DMS 273 treated with DMSO at 0.1 percent for 48 hours (cell line): ENCODE data around the gene TNFRSF25.
"Not testable (repeated sequence)": the region's sequence is repeated elsewhere in the genome, so short reads cannot be mapped to it uniquely, and the experiment has no call there.

ENCODE experiments used
- DNase-seq: peaks from one replicate; lab custom pipeline; 2025; lab: John Stamatoyannopoulos, UW

Gene TNFRSF25

DNA sequence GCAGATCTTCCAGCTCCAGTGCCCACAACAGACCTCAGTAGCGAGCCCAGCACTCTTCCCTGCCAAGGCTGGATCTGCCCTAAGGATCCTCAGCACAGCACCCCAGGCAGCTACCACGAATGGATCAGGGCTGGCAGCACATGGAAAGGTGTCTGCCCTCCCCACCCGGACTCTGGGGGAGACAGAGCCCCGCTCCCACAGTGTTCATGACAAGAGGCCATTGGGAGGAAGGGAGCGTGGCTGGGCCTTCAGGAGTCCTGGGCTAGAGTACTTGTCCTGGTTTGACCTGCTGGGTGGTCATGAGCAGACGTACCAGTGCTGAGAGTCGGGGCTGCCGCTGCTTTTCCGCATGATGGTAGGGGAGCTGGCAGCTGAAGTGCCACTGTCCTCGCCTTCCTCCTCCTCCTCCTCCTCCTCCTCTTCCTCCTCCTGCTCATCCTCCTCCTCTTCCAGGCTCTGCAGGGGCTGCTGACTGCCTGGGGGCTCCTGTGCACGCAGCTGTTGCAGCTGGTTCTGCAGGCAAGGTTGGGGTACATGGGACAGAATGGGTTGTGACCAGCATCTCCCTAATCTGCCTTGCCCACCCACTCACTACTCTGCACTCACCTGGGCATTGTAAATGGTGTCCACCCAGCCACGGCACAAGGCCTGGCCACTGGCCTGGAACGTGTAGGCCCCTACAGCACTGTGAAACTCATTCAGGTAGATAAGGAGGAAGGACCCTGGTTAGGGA, 2.9 kb upstream of the TNFRSF25 start:
- no peak for DNase-seq

DNA sequence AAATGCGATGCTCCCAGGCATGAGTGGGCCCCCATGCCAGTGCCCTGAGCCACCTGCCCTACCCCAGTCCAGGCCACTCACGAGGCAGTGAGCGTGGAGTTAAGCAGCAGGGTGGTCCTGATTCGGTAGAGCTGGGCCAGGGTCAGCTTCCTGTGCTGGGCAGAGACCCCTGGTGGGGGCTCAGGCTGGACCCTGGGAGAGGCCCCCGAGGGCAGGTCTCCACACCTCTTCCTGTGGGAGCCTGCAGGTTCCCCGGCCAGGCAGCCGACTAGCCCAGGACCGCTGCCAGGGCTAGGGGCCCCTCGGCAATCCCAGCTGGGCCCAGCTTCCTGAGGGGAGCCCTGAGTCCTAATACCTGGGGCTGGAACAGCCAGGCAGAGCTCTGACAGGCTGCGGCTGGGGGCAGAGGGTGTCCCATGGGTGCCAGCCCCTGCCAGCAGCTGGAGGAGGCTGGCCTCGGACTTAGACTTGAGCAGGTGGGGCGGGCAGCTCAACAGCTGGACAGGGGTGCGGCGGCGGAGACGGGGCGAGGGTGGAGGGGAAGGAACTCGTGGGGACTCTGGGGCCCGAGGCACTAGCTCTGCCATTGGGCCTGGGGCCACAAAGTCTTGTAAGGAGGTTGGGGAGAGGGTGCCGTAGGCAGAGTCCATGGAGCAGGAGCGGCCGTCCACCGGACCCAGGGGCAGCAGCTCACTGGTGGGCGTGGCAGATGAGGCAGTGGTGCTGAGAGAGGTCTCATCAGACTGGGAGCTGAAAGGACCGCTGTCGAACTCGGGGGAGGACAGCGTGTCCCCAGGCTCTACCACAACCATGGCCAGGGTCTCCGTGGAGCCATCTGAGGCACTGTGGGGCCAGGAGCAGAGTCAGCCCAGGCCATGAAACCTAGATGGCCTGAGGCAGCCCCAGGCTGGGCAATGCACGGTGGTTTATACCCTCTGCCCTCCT, 2.0 kb upstream of the TNFRSF25 start:
- DNase-seq: no peak

GRCh38 chr1:6467224-6467623, 1.3 kb upstream of the TNFRSF25 start:
- DNase-seq: no peak

- no peak for DNase-seq
These were observed 778 bp upstream of the TNFRSF25 start for GRCh38 chr1:6466751-6467150.

GRCh38 chr1:6465461-6466005, 440 bp downstream of the TNFRSF25 start:
- DNase-seq: no peak

GRCh38 chr1:6464915-6465314, 1.1 kb downstream of the TNFRSF25 start:
- no peak for DNase-seq

GRCh38 chr1:6464514-6464836, 1.5 kb downstream of the TNFRSF25 start:
- DNase-seq: no peak

- no peak for DNase-seq
These were observed 2.9 kb downstream of the TNFRSF25 start for GRCh38 chr1:6463120-6463412.

- DNase-seq: no peak
These were observed 3.4 kb downstream of the TNFRSF25 start for GRCh38 chr1:6462412-6463119.

DNA sequence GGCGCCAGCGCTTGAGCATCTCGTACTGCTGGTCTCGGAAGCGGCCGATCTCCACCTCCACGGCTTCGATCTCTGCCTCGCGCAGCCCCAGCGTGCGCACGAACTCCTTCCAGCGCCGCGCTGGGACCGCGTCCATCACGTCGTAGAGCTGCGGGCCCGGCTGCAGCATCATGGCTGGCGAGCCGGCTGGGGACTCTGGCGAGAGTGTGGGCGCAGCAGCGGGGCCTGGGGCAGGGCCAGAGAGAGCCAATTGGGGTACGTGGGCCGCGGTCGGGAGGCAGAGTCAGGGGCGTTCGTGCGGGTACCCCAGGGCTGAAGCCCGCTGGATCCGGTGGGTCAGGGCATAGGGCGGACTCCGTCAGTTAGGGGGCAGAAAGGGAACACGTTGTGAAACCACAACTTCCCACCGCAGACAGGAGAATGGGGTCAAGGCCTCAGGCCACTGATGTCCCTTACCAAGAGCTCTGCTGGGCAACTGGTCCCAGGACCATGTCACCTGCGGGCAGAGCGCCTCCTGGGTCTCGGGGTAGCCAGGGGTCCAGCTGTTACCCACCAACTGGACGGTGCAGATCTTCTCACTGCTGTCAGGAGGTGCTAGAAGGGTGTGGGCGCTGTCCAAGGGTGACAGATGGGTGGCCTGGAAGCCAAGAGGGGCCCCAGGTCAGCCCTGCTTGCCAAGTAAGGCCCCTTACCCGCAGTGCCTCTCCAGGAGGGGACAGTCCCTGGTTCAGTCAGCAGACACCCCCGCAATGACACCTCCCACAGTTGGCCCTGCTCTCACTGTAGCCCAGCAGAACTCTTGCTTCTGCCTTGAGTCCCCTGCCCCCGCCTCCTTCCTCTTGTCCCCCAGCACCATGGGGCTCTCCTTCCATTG, 4.2 kb downstream of the TNFRSF25 start:
- DNase-seq: no peak

- DNase-seq: no peak
These were observed 4.9 kb downstream of the TNFRSF25 start for GRCh38 chr1:6461051-6461530.

GRCh38 chr1:6460301-6461050, 5.5 kb downstream of the TNFRSF25 start:
- no peak for DNase-seq

GRCh38 chr1:6459850-6460265, 6.1 kb downstream of the TNFRSF25 start:
- no peak for DNase-seq

GRCh38 chr1:6456800-6457466, 9.0 kb downstream of the TNFRSF25 start:
- DNase-seq: no peak

DNA sequence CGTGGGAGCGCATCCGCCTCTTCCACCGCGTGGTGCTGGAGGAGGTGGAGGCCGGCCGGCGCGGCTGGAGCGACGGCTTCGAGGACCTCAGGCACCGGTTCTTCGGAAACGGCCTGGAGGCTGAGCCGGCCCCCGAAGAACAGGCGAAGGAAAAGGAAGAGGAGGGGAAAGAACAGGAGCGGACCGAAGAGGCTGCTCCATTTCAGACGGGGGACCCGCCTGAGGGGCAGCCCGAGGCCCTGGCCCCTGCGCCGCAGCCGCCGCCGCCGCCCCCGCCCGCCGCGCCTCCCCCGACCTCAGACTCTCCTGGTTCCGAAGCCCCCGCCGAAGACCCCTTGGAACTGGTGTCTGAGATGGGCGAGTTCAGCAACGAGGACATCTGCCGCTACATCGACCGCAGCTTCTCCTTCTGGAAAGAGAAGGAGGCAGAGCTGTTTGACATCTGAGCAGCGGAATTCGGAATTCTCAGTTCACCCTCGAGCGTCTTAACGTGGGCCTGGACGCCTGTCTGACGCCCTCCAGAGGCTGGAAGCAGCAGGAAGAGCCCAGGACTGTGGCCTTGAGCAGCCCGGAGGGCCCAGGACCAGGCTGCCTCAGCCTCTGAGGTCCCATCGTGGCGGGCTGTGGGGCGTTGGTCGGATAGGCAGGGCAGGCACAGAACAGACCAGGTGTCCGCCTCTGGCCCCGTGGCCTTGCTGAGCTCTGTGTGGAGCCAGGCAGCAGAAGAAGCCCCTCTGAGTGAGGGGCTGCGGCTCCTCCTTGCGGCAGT, 10.0 kb downstream of the TNFRSF25 start:
- DNase-seq: not testable (repeated sequence)

GRCh38 chr1:6454856-6455751, 10.9 kb downstream of the TNFRSF25 start:
- DNase-seq: no peak

DNA sequence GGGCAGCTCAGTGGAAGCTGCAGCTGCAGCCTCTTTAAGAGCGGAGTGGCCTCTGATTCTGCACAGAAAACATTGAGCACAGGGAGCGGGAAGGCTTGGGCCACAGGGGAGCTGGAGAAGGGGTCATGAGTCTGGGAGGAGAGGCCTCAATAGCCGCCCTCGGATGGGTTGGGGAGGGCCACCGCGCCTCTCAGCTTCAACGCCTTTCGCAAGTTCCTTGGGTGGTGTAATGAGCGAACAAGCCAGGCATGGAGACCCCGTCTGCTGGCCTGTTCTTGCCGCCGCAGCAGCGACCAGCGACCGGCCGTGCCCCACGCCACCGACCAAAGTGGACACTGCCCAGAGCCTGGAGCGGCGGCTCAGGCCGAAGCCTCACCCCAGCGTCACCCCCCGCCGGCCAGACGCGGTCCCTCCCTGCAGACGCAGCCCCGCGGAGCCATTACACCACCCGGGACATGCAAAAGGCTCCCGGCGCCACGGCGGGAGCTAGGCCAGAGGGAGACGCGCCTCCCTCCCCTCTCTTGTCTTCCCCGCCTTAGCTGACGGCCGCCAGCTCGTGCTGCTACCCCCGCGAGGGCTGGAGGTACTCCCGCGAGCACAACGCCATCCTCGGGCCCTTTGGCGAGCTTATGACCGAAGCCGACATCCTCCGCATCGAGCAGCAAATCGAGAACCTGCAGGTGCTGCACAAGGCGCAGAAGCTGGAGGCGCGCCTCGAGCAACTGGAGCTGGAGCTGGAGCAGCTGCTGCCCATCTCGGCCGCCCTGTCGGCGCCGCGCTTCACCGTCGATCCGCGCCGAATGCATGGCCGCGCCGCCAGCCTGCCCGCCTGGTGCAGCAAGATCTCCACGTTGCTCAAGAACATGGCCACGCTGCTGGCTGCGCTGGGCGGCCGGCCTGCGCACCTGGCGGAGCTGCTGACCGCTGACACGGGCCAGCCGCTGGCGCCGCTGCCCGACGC, 11.8 kb downstream of the TNFRSF25 start:
- not testable (repeated sequence) for DNase-seq
